Measurements from ENCODE around the gene RPS14. TPM values are rescaled to one million over a fixed set of nuclear protein-coding genes. Genes with fewer than 3 reads are reported as not detected.

RPS14 gene
- total RNA-seq, 4 donors from 2014 or later: 1,098 to 4,026 (median 2,484) TPM

GRCh38 chr5:150490754-150491153, 41.2 kb upstream of the RPS14 start:
- no peak for DNase-seq
- TF ChIP-seq CTCF (IDR thresholded peaks at IDR 0.05) (no peak), POLR2A (IDR thresholded peaks at IDR 0.05) (no peak)
- H3K4me1 ChIP-seq: peaks cover 62 to 90% (median 71%) of the 10 kb centered on the region in 3 donors

GRCh38 chr5:150490296-150490669, 40.7 kb upstream of the RPS14 start:
- intact Hi-C loops (cut with DNase I): no loop called here

More at GRCh38 chr5:150490754-150491153, 41.2 kb upstream of the RPS14 start:
- Histone ChIP-seq H3K27me3 (no peaks in the 10 kb centered on the region), H3K4me3 (no peak overlapping the region), H3K36me3 (peaks cover 0 to 5% (median 0%) of the 10 kb centered on the region in 3 donors), H3K27ac (peak overlapping the region; percentile 93 to 99 (median 98)), H3K9me3 (no peaks in the 10 kb centered on the region)
- 38 to 67% methylated on average over 1 of the region's 1 CpG for WGBS, 2 donors
- intact Hi-C loops (cut with DNase I): no loop called here

DNA sequence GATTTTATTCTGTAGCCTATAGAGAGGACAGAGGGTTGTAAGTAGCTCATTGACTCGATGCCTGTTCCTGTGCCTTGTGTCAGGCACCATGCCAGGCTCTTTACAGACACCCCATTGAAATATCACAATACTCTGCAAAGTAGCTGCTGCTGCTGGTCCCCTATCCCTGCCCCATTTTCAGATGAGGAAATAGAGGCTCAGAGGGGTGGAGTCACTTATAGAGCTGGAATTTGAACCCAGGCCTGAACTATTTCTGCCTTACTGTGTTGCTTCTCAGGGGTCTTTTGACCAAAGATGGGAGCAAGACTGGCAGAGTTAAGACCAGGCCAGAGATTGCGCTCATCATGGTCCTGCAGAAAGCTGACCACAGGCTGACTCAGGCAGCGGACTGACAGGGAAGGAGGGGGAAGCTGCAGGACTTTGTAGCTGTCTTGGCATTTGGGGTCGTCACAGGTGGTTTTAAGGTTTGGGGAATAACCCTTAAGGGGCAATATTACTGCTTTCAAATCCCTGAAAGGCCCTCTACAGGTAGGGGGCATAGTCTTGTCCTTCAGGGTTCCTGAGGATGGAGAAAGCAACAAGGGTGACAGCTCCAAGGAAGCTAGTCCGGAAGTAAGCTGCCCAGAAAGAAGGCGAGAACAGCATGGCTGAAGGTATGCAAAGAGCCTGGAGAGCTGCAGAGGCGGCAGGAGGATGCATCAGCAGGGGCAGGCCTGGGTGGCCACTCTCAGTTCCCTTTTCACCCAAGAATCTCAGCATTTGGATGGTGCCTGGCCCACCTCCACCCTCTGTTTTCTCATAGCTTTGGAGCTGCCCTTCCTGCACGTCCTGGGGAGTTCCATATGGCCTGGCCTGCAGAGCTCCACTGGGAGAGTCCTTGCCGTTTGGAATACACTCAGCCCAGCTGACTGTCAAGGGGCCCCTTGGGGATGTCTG, 40.1 kb upstream of the RPS14 start:
- Histone ChIP-seq H3K36me3 (no peaks in the 10 kb centered on the region), H3K4me1 (peaks cover 67 to 92% (median 78%) of the 10 kb centered on the region in 3 donors), H3K9me3 (no peaks in the 10 kb centered on the region), H3K27me3 (no peaks in the 10 kb centered on the region), H3K4me3 (peak overlapping the region in 1 of 4 donors; percentile 92), H3K27ac (peak overlapping the region; percentile 93 to 99 (median 98))
- 56 to 65% methylated on average over 7 to 8 of the region's 9 CpGs for WGBS, 2 donors
- DNase-seq: no peak
- TF ChIP-seq CTCF (IDR thresholded peaks at IDR 0.05): no peak
- intact Hi-C loops (cut with DNase I): no loop called here

More at GRCh38 chr5:150490296-150490669, 40.7 kb upstream of the RPS14 start:
- Histone ChIP-seq H3K4me3 (peak overlapping the region in 1 of 4 donors; percentile 92), H3K36me3 (peaks cover 0 to 2% (median 0%) of the 10 kb centered on the region in 3 donors), H3K27me3 (no peaks in the 10 kb centered on the region), H3K9me3 (no peaks in the 10 kb centered on the region), H3K4me1 (peaks cover 62 to 90% (median 73%) of the 10 kb centered on the region in 3 donors), H3K27ac (peak overlapping the region; percentile 93 to 99 (median 98))
- no peak for DNase-seq
- WGBS, 2 donors: 29 to 40% methylated on average over 1 to 2 of the region's 2 CpGs
- TF ChIP-seq CTCF (IDR thresholded peaks at IDR 0.05) (no peak), POLR2A (IDR thresholded peaks at IDR 0.05) (no peak)

GRCh38 chr5:150488519-150489359, 39.2 kb upstream of the RPS14 start:
- Histone ChIP-seq H3K27me3 (no peaks in the 10 kb centered on the region), H3K4me3 (peak overlapping the region in 3 of 4 donors; percentile 78 to 98 (median 92)), H3K4me1 (peaks cover 63 to 87% (median 74%) of the 10 kb centered on the region in 3 donors), H3K9me3 (no peaks in the 10 kb centered on the region), H3K27ac (peak overlapping the region; percentile 93 to 99 (median 98)), H3K36me3 (no peaks in the 10 kb centered on the region)
- WGBS, 2 donors: 24% methylated on average over 10 of the region's 11 CpGs
- intact Hi-C loops (cut with DNase I): no loop called here
- no peak for DNase-seq
- TF ChIP-seq POLR2A (IDR thresholded peaks at IDR 0.05) (peak in 1 of 4 donors; percentile 19), CTCF (IDR thresholded peaks at IDR 0.05) (no peak)

All from esophagus squamous epithelium (tissue), 5 donors.